ENCODE results near the gene GAB2.

The GAB2 gene

DNA sequence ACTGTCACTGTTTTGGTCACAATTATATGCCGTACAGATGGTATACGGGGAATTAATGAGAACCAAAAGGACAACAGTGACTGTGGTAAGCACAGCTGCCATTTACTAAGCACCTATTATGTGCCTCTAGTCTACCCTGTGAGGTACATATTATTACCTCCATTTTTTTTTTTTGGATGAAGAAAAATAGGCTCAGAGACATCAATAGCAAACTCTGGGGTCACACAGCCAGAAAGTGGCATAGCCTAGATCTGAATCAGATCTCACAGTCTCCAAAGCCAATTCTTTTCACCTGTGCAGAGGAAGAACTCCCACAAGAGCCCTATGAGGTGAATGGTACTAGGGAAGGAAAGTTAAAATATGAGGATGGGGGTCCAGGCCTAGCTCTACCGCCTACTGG lies 160.0 kb downstream of the GAB2 start:
- Histone ChIP-seq H3K27me3 (ENCODE audit: insufficient read depth, insufficient read length) (no peaks in the 10 kb centered on the region), H3K9ac (ENCODE audit: insufficient read length, low read depth) (no peak overlapping the region), H3K36me3 (ENCODE audit: insufficient read depth, insufficient read length, low read length) (no peaks in the 10 kb centered on the region), H3K4me1 (ENCODE audit: insufficient read depth, insufficient read length) (no peaks in the 10 kb centered on the region), H3K4me3 (ENCODE audit: insufficient read length, low read depth) (no peak overlapping the region), H3K9me3 (ENCODE audit: insufficient read depth, low read length) (no peaks in the 10 kb centered on the region)
- no peak for TF ChIP-seq SUZ12 (IDR thresholded peaks at IDR 0.05; ENCODE audit: extremely low read depth, insufficient read depth, insufficient read length)
- TF ChIP-seq ZNF274 (IDR thresholded peaks at IDR 0.05; ENCODE audit: low read depth, low read length): no peak
- TF ChIP-seq YY1 (IDR thresholded peaks at IDR 0.05; ENCODE audit: insufficient read depth, insufficient read length): no peak
- DNase-seq (ENCODE audit: low read depth, low spot score): no peak

DNA sequence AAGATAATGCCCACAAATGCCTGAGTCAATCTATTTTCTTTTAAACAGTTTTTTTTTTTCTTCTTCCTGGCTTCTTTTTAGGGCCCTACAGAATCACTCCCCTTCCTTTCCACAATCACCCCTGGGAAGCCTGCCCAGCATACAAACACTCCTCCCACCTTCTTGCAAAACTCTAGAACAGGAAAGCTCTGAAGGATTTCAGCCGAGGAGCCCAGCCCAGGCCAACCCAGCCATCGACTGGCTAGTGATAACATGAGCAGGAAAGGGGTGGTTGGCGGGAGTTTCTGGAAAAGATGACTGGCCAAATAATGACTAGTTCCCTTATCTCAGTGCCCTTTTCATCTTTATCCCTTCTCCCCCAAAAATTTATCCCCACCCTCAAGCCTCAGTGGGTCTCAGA lies 160.7 kb downstream of the GAB2 start:
- Histone ChIP-seq H3K9ac (ENCODE audit: insufficient read length, low read depth) (no peak overlapping the region), H3K9me3 (ENCODE audit: insufficient read depth, low read length) (no peaks in the 10 kb centered on the region), H3K36me3 (ENCODE audit: insufficient read depth, insufficient read length, low read length) (no peaks in the 10 kb centered on the region), H3K4me1 (ENCODE audit: insufficient read depth, insufficient read length) (no peaks in the 10 kb centered on the region), H3K27me3 (ENCODE audit: insufficient read depth, insufficient read length) (no peaks in the 10 kb centered on the region), H3K4me3 (ENCODE audit: insufficient read length, low read depth) (no peak overlapping the region)
- TF ChIP-seq ZNF274 (IDR thresholded peaks at IDR 0.05; ENCODE audit: low read depth, low read length): no peak
- no peak for TF ChIP-seq SUZ12 (IDR thresholded peaks at IDR 0.05; ENCODE audit: extremely low read depth, insufficient read depth, insufficient read length)
- TF ChIP-seq YY1 (IDR thresholded peaks at IDR 0.05; ENCODE audit: insufficient read depth, insufficient read length): no peak
- no peak for DNase-seq (ENCODE audit: low read depth, low spot score)

DNA sequence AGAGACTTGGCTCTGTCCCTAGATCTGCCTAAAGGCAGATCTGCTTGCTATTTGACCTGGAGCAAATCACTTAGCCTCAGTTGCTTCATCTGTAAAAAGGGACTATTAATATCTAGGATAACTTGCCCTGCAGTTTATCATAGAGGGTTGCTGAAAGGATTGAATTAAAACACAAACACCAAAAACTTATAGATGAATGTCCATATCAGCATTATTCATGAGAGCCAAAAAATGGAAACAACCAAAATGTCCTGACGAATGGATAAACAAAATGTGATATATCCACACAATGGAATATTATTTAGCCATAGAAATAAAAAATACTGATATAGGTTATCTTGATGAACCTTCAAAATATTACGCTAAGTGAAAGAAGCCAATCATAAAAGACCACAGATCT lies 161.7 kb downstream of the GAB2 start:
- no peak for DNase-seq (ENCODE audit: low read depth, low spot score)
- H3K36me3 ChIP-seq (ENCODE audit: insufficient read depth, insufficient read length, low read length): no peaks in the 10 kb centered on the region
- H3K9ac ChIP-seq (ENCODE audit: insufficient read length, low read depth): no peak overlapping the region
- H3K27me3 ChIP-seq (ENCODE audit: insufficient read depth, insufficient read length): no peaks in the 10 kb centered on the region
- no peak overlapping the region for H3K4me3 ChIP-seq (ENCODE audit: insufficient read length, low read depth)
- H3K9me3 ChIP-seq (ENCODE audit: insufficient read depth, low read length): no peaks in the 10 kb centered on the region
- TF ChIP-seq YY1 (IDR thresholded peaks at IDR 0.05; ENCODE audit: insufficient read depth, insufficient read length) (no peak), SUZ12 (IDR thresholded peaks at IDR 0.05; ENCODE audit: extremely low read depth, insufficient read depth, insufficient read length) (no peak), ZNF274 (IDR thresholded peaks at IDR 0.05; ENCODE audit: low read depth, low read length) (no peak)
- no peaks in the 10 kb centered on the region for H3K4me1 ChIP-seq (ENCODE audit: insufficient read depth, insufficient read length)

DNA sequence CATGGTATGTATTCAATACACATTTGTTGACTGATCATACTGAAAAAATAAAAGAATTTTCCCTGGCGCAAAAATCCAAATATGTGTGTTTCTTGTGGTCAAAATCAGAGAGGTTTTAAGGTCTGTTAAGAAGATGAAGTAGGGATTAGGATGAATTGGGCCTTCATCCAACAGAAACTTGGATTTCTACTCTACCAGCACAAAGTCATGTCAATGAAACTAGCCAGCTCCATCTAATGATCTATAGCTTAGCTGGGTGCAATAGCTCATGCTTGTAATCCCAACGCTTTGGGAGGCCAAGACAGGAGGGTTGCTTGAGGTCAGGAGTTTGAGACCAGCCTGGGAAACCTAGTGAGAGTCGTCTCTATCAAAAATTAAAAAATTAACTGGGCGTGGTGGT lies 163.4 kb downstream of the GAB2 start:
- H3K9me3 ChIP-seq (ENCODE audit: insufficient read depth, low read length): no peaks in the 10 kb centered on the region
- H3K36me3 ChIP-seq (ENCODE audit: insufficient read depth, insufficient read length, low read length): peaks cover 3% of the 10 kb centered on the region
- H3K4me3 ChIP-seq (ENCODE audit: insufficient read length, low read depth): no peak overlapping the region
- TF ChIP-seq YY1 (IDR thresholded peaks at IDR 0.05; ENCODE audit: insufficient read depth, insufficient read length): no peak
- TF ChIP-seq SUZ12 (IDR thresholded peaks at IDR 0.05; ENCODE audit: extremely low read depth, insufficient read depth, insufficient read length): no peak
- TF ChIP-seq ZNF274 (IDR thresholded peaks at IDR 0.05; ENCODE audit: low read depth, low read length): no peak
- no peak overlapping the region for H3K9ac ChIP-seq (ENCODE audit: insufficient read length, low read depth)
- H3K4me1 ChIP-seq (ENCODE audit: insufficient read depth, insufficient read length): no peaks in the 10 kb centered on the region
- H3K27me3 ChIP-seq (ENCODE audit: insufficient read depth, insufficient read length): no peaks in the 10 kb centered on the region
- no peak for DNase-seq (ENCODE audit: low read depth, low spot score)

DNA sequence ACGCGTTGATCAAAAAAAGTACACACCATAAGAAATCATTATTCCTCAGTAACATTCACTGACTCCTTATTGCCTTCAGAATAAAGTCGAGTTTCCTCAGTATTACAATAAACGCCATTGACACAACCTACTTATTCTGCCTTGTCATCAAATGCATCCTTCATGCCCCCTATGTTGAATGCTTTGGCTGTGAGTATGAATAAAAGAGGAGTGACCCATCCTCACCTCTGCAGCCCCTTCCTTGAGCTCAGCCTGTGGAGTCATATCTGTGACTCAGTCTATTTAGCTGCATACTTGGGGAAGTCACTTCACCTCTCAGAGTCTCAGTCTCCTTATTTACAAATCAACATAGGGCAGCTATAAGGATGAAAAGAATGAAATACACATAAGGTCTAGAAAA lies 163.8 kb downstream of the GAB2 start:
- DNase-seq (ENCODE audit: low read depth, low spot score): no peak
- peaks cover 3% of the 10 kb centered on the region for H3K36me3 ChIP-seq (ENCODE audit: insufficient read depth, insufficient read length, low read length)
- H3K9ac ChIP-seq (ENCODE audit: insufficient read length, low read depth): no peak overlapping the region

DNA sequence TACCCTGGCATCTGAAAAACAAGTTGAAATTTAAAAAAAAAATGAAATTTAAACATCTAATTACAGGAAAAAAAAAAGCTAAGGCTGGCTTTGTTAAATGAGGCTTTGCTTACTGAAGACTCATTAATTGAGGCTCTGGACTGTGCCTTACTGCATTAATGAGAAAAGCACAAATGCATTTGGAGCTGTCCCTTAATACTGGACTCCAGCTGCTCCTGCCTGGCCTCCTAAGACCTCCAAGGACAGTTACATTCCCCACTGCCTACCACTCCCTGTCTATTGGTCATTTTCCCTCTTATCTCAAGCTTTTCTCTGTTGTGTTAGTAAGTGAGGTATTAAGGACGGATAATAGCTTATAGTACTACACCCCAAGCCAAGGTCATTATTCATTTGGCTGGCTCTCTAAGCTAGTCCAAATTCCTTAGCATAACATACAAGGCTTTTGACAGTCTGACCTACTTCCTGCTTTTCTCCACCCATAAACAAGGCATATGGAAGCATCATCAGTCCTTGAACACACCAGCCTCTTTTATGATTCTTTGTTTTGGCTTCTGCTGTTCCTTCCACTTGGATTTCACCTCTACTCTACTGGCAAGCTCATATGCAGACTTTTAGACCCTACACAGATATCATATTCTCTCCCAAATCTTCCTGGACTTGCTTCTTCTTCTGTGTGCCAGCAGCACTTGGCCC lies 166.4 kb downstream of the GAB2 start:
- Histone ChIP-seq H3K9ac (ENCODE audit: insufficient read length, low read depth) (no peak overlapping the region), H3K4me3 (ENCODE audit: insufficient read length, low read depth) (no peak overlapping the region), H3K9me3 (ENCODE audit: insufficient read depth, low read length) (no peaks in the 10 kb centered on the region), H3K36me3 (ENCODE audit: insufficient read depth, insufficient read length, low read length) (peaks cover 3% of the 10 kb centered on the region), H3K27me3 (ENCODE audit: insufficient read depth, insufficient read length) (no peaks in the 10 kb centered on the region), H3K4me1 (ENCODE audit: insufficient read depth, insufficient read length) (no peaks in the 10 kb centered on the region)
- TF ChIP-seq ZNF274 (IDR thresholded peaks at IDR 0.05; ENCODE audit: low read depth, low read length): no peak
- no peak for TF ChIP-seq SUZ12 (IDR thresholded peaks at IDR 0.05; ENCODE audit: extremely low read depth, insufficient read depth, insufficient read length)
- no peak for TF ChIP-seq YY1 (IDR thresholded peaks at IDR 0.05; ENCODE audit: insufficient read depth, insufficient read length)
- DNase-seq (ENCODE audit: low read depth, low spot score): no peak

More for the DNA sequence above, 163.8 kb downstream of the GAB2 start:
- TF ChIP-seq ZNF274 (IDR thresholded peaks at IDR 0.05; ENCODE audit: low read depth, low read length): no peak
- TF ChIP-seq YY1 (IDR thresholded peaks at IDR 0.05; ENCODE audit: insufficient read depth, insufficient read length): no peak
- TF ChIP-seq SUZ12 (IDR thresholded peaks at IDR 0.05; ENCODE audit: extremely low read depth, insufficient read depth, insufficient read length): no peak
- Histone ChIP-seq H3K27me3 (ENCODE audit: insufficient read depth, insufficient read length) (no peaks in the 10 kb centered on the region), H3K4me3 (ENCODE audit: insufficient read length, low read depth) (no peak overlapping the region), H3K9me3 (ENCODE audit: insufficient read depth, low read length) (no peaks in the 10 kb centered on the region), H3K4me1 (ENCODE audit: insufficient read depth, insufficient read length) (no peaks in the 10 kb centered on the region)

DNA sequence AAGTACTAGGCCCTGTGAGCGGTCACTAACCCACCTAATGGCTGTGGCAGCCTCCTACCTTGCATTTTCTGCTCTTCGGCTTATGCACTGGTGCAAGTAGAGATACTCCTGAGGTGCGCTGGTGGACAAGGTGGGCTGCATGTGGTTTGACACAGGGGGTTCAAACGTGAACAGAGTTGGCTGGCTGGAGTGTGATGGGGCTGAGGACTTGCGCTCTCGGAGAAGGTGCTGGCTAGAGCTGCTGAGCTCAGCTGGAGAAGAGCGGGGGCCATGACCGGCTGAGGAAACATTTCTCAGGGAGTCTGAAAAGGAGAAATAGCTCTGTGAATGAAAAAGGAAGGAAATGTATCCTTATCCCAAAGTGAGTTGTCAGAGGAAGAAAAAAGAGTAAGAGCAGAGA lies 167.5 kb downstream of the GAB2 start:
- Histone ChIP-seq H3K36me3 (ENCODE audit: insufficient read depth, insufficient read length, low read length) (peaks cover 3% of the 10 kb centered on the region), H3K9me3 (ENCODE audit: insufficient read depth, low read length) (no peaks in the 10 kb centered on the region), H3K27me3 (ENCODE audit: insufficient read depth, insufficient read length) (no peaks in the 10 kb centered on the region), H3K4me1 (ENCODE audit: insufficient read depth, insufficient read length) (no peaks in the 10 kb centered on the region), H3K9ac (ENCODE audit: insufficient read length, low read depth) (no peak overlapping the region), H3K4me3 (ENCODE audit: insufficient read length, low read depth) (no peak overlapping the region)
- no peak for DNase-seq (ENCODE audit: low read depth, low spot score)
- TF ChIP-seq ZNF274 (IDR thresholded peaks at IDR 0.05; ENCODE audit: low read depth, low read length): no peak
- no peak for TF ChIP-seq SUZ12 (IDR thresholded peaks at IDR 0.05; ENCODE audit: extremely low read depth, insufficient read depth, insufficient read length)
- no peak for TF ChIP-seq YY1 (IDR thresholded peaks at IDR 0.05; ENCODE audit: insufficient read depth, insufficient read length)

All from NT2/D1 (cell line).